Peyer's patch (tissue), 4 donors: ENCODE data around the gene SIAH3.

Source experiments
- POLR2A ChIP-seq, 2 donors: fragments of 450-650 bp; IDR thresholded peaks; one replicate each; pipeline ENCODE4 v1.5.1; 2017; ENCODE audit warnings: antibody characterized with exemption in 2 of 2, mild to moderate bottlenecking in 2 of 2, moderate library complexity in 2 of 2
- TF ChIP-seq, protein P1 (sequence below), 6 experiments: fragments of 450-650 bp in 4 of 6; fragments of 200-600 bp in 2 of 6; sonication (generic) in 1 of 6; IDR thresholded peaks; one replicate each; pipeline ENCODE4 v1.5.1; 2017 to 2019; ENCODE audit warnings: antibody characterized with exemption in 6 of 6, mild to moderate bottlenecking in 3 of 6, moderate library complexity in 1 of 6

DNA sequence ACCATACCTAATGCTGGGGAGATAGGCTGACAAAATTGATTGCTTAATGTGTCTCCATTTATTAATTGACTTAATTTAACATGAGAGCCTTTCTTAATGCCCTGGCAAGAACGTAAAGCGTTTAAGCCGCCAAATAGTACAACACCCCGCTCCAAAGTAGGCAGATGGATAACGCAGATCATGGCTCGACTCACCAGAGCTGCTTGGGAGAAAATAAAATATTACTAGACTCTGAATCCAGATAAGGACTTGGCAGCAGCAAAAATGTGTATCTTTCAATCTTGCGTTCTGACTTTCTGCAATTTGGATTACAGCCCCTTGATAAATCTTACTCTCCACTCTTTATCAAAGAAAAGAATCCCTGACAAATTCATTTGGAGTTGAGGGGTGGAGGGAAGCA lies 403 bp upstream of the SIAH3 start:
- TF ChIP-seq, protein P1, sequence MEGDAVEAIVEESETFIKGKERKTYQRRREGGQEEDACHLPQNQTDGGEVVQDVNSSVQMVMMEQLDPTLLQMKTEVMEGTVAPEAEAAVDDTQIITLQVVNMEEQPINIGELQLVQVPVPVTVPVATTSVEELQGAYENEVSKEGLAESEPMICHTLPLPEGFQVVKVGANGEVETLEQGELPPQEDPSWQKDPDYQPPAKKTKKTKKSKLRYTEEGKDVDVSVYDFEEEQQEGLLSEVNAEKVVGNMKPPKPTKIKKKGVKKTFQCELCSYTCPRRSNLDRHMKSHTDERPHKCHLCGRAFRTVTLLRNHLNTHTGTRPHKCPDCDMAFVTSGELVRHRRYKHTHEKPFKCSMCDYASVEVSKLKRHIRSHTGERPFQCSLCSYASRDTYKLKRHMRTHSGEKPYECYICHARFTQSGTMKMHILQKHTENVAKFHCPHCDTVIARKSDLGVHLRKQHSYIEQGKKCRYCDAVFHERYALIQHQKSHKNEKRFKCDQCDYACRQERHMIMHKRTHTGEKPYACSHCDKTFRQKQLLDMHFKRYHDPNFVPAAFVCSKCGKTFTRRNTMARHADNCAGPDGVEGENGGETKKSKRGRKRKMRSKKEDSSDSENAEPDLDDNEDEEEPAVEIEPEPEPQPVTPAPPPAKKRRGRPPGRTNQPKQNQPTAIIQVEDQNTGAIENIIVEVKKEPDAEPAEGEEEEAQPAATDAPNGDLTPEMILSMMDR (IDR thresholded peaks at IDR 0.05), result no peak
- TF ChIP-seq POLR2A (IDR thresholded peaks at IDR 0.05), result no peak
